Neutrophil (primary cell): Measurements from ENCODE around the gene TANGO2.
"Not testable (repeated sequence)": the region's sequence is repeated elsewhere in the genome, so short reads cannot be mapped to it uniquely, and the experiment has no call there.

Experiments used
- H3K27ac ChIP-seq: fragments of 200-600 bp; sonication (generic); 2 replicates; pipeline ENCODE4 v1.5.1; 2016; ENCODE audit warnings: mild to moderate bottlenecking, moderate library complexity
- H3K27me3 ChIP-seq: fragments of 200-600 bp; sonication (generic); 2 replicates; pipeline ENCODE4 v1.6.0; 2016; ENCODE audit warnings: mild to moderate bottlenecking
- H3K36me3 ChIP-seq: fragments of 200-600 bp; sonication (generic); 2 replicates; pipeline ENCODE4 v1.5.1; 2017
- H3K4me1 ChIP-seq, 2 experiments: fragments of 200-600 bp in 1 of 2; sonication (generic) in 1 of 2; 1 replicate in 1 of 2; 2 replicates in 1 of 2; pipeline versions ENCODE4 v1.5.1 to v1.6.1; 2013 to 2016; ENCODE audit warnings: low read depth in 1 of 2, low read length in 1 of 2, mild to moderate bottlenecking in 1 of 2, moderate library complexity in 1 of 2; ENCODE audit not compliant: control insufficient read depth in 1 of 2, insufficient read depth in 1 of 2
- H3K4me3 ChIP-seq, 2 experiments: fragments of 200-600 bp in 1 of 2; sonication (generic) in 1 of 2; 1 replicate in 1 of 2; 2 replicates in 1 of 2; pipeline ENCODE4 v1.5.1; 2013 to 2016; ENCODE audit warnings: low read depth in 1 of 2, low read length in 1 of 2, mild to moderate bottlenecking in 1 of 2, moderate library complexity in 1 of 2
- H3K9me3 ChIP-seq: fragments of 200-600 bp; sonication (generic); 2 replicates; pipeline ENCODE4 v1.5.1; 2016
- CTCF ChIP-seq: fragments of 200-600 bp; sonication (generic); IDR thresholded peaks from 2 replicates; pipeline ENCODE4 v1.5.1; 2016; ENCODE audit warnings: antibody characterized with exemption

The TANGO2 gene

GRCh38 chr22:20064140-20064480, 43.2 kb downstream of the TANGO2 start:
- no peak overlapping the region for H3K4me3 ChIP-seq
- H3K27me3 ChIP-seq: no peaks in the 10 kb centered on the region
- H3K9me3 ChIP-seq: no peaks in the 10 kb centered on the region
- H3K4me1 ChIP-seq: no peaks in the 10 kb centered on the region
- no peak overlapping the region for H3K27ac ChIP-seq
- TF ChIP-seq CTCF: no peak
- peaks cover 73% of the 10 kb centered on the region for H3K36me3 ChIP-seq

GRCh38 chr22:20064545-20065262, 43.8 kb downstream of the TANGO2 start:
- Histone ChIP-seq H3K4me1 (no peaks in the 10 kb centered on the region), H3K9me3 (no peaks in the 10 kb centered on the region), H3K36me3 (peaks cover 70% of the 10 kb centered on the region), H3K27me3 (no peaks in the 10 kb centered on the region), H3K4me3 (no peak overlapping the region), H3K27ac (no peak overlapping the region)
- TF ChIP-seq CTCF: no peak

GRCh38 chr22:20065896-20066616, 45.1 kb downstream of the TANGO2 start:
- Histone ChIP-seq H3K4me3 (no peak overlapping the region), H3K27ac (no peak overlapping the region), H3K9me3 (no peaks in the 10 kb centered on the region), H3K4me1 (no peaks in the 10 kb centered on the region), H3K36me3 (peaks cover 58% of the 10 kb centered on the region), H3K27me3 (no peaks in the 10 kb centered on the region)
- TF ChIP-seq CTCF: no peak

GRCh38 chr22:20066617-20067383, 45.9 kb downstream of the TANGO2 start:
- Histone ChIP-seq H3K27ac (no peak overlapping the region), H3K4me3 (no peak overlapping the region), H3K9me3 (no peaks in the 10 kb centered on the region)

GRCh38 chr22:20067384-20067682, 46.4 kb downstream of the TANGO2 start:
- not testable (repeated sequence) for H3K4me1 ChIP-seq, H3K4me3 ChIP-seq, H3K27ac ChIP-seq, H3K9me3 ChIP-seq, H3K27me3 ChIP-seq
- H3K36me3 ChIP-seq: peaks cover 45% of the 10 kb centered on the region

More at GRCh38 chr22:20066617-20067383, 45.9 kb downstream of the TANGO2 start:
- H3K36me3 ChIP-seq: peaks cover 51% of the 10 kb centered on the region
- no peaks in the 10 kb centered on the region for H3K4me1 ChIP-seq
- no peaks in the 10 kb centered on the region for H3K27me3 ChIP-seq
- TF ChIP-seq CTCF: no peak

- H3K4me3 ChIP-seq: no peak overlapping the region
- peaks cover 32% of the 10 kb centered on the region for H3K36me3 ChIP-seq
- no peak overlapping the region for H3K27ac ChIP-seq
- TF ChIP-seq CTCF: no peak
- H3K4me1 ChIP-seq: no peaks in the 10 kb centered on the region
- no peaks in the 10 kb centered on the region for H3K27me3 ChIP-seq
- no peaks in the 10 kb centered on the region for H3K9me3 ChIP-seq
Observed at GRCh38 chr22:20068640-20069039, 47.7 kb downstream of the TANGO2 start.
